Measurements from ENCODE around the gene FEM1C.

The FEM1C gene

DNA sequence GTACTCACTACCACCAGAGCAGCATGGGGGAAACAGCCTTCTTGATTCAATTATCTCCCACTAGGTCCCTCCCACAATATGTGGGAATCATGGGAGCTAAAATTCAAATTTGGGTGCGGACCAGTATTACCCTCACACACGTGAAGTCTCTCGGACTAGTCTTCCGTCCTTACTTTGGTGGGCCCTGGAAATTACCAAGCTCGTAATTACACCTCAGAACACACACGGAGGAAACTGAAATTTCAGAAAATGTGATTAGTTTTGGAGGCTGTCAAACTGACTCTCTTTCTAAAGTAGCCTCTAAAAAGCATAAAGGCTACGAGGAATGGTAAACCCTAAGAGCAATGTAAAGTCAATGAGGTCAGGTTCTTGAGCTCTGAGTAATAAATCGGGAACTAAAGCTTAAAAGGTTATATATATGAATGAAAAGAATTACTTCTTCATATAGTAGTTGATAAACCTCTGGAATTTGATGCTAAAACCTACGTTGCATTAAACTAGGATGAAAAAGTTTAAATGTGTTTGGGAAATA lies 842 bp upstream of the FEM1C start:
- no peak for TF ChIP-seq CREB5 (CRISPR knock-in tag; IDR thresholded peaks at IDR 0.05; ENCODE audit: low read depth)
- TF ChIP-seq CSDC2 (CRISPR knock-in tag; IDR thresholded peaks at IDR 0.05): no peak
- TF ChIP-seq, protein P1, sequence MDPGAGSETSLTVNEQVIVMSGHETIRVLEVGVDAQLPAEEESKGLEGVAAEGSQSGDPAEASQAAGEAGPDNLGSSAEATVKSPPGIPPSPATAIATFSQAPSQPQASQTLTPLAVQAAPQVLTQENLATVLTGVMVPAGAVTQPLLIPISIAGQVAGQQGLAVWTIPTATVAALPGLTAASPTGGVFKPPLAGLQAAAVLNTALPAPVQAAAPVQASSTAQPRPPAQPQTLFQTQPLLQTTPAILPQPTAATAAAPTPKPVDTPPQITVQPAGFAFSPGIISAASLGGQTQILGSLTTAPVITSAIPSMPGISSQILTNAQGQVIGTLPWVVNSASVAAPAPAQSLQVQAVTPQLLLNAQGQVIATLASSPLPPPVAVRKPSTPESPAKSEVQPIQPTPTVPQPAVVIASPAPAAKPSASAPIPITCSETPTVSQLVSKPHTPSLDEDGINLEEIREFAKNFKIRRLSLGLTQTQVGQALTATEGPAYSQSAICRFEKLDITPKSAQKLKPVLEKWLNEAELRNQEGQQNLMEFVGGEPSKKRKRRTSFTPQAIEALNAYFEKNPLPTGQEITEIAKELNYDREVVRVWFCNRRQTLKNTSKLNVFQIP (CRISPR knock-in tag; IDR thresholded peaks at IDR 0.05; ENCODE audit: borderline replicate concordance, low read depth): no peak
- no peak for TF ChIP-seq BACH2 (CRISPR knock-in tag; IDR thresholded peaks at IDR 0.05; ENCODE audit: borderline replicate concordance)
- TF ChIP-seq, protein P2, sequence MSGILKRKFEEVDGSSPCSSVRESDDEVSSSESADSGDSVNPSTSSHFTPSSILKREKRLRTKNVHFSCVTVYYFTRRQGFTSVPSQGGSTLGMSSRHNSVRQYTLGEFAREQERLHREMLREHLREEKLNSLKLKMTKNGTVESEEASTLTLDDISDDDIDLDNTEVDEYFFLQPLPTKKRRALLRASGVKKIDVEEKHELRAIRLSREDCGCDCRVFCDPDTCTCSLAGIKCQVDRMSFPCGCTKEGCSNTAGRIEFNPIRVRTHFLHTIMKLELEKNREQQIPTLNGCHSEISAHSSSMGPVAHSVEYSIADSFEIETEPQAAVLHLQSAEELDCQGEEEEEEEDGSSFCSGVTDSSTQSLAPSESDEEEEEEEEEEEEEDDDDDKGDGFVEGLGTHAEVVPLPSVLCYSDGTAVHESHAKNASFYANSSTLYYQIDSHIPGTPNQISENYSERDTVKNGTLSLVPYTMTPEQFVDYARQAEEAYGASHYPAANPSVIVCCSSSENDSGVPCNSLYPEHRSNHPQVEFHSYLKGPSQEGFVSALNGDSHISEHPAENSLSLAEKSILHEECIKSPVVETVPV (CRISPR knock-in tag; IDR thresholded peaks at IDR 0.05): no peak
- TF ChIP-seq OSR1 (CRISPR knock-in tag; IDR thresholded peaks at IDR 0.05): no peak
- TF ChIP-seq ZFP3 (CRISPR knock-in tag; IDR thresholded peaks at IDR 0.05): no peak
- no peak for TF ChIP-seq ZFP30 (CRISPR knock-in tag; IDR thresholded peaks at IDR 0.05)
- TF ChIP-seq ARNTL (CRISPR knock-in tag; IDR thresholded peaks at IDR 0.05; ENCODE audit: borderline replicate concordance, low read depth): no peak
- no peak for TF ChIP-seq ISL1 (CRISPR knock-in tag; IDR thresholded peaks at IDR 0.05)
- TF ChIP-seq TOX (CRISPR knock-in tag; IDR thresholded peaks at IDR 0.05; ENCODE audit: borderline replicate concordance): no peak
- no peak for TF ChIP-seq PATZ1 (CRISPR knock-in tag; IDR thresholded peaks at IDR 0.05; ENCODE audit: borderline replicate concordance)
- no peak for TF ChIP-seq SNAI2 (CRISPR knock-in tag; IDR thresholded peaks at IDR 0.05)
- TF ChIP-seq RARB (CRISPR knock-in tag; IDR thresholded peaks at IDR 0.05): no peak
- ATAC-seq: no peak

GRCh38 chr5:115544043-115544435 lies 536 bp downstream of the FEM1C start:
- no peak for TF ChIP-seq ZNF70 (CRISPR knock-in tag; IDR thresholded peaks at IDR 0.05)
- ATAC-seq: peak; percentile 37

GRCh38 chr5:115543365-115544042 lies 1.1 kb downstream of the FEM1C start:
- ATAC-seq: peak; percentile 51
- TF ChIP-seq ZNF8 (CRISPR knock-in tag; IDR thresholded peaks at IDR 0.05) (no peak), ARNTL (CRISPR knock-in tag; IDR thresholded peaks at IDR 0.05; ENCODE audit: borderline replicate concordance, low read depth) (no peak), ZC3H10 (CRISPR knock-in tag; IDR thresholded peaks at IDR 0.05) (no peak), ISL1 (CRISPR knock-in tag; IDR thresholded peaks at IDR 0.05) (no peak), BACH2 (CRISPR knock-in tag; IDR thresholded peaks at IDR 0.05; ENCODE audit: borderline replicate concordance) (no peak), SNAI2 (CRISPR knock-in tag; IDR thresholded peaks at IDR 0.05) (no peak), TOX (CRISPR knock-in tag; IDR thresholded peaks at IDR 0.05; ENCODE audit: borderline replicate concordance) (no peak), ZFP30 (CRISPR knock-in tag; IDR thresholded peaks at IDR 0.05) (no peak), OSR1 (CRISPR knock-in tag; IDR thresholded peaks at IDR 0.05) (no peak), GLIS3 (CRISPR knock-in tag; IDR thresholded peaks at IDR 0.05) (no peak), ZFP3 (CRISPR knock-in tag; IDR thresholded peaks at IDR 0.05) (no peak), ESRRG (CRISPR knock-in tag; IDR thresholded peaks at IDR 0.05) (no peak), PATZ1 (CRISPR knock-in tag; IDR thresholded peaks at IDR 0.05; ENCODE audit: borderline replicate concordance) (no peak), ZNF70 (CRISPR knock-in tag; IDR thresholded peaks at IDR 0.05) (no peak), PPARA (CRISPR knock-in tag; IDR thresholded peaks at IDR 0.05; ENCODE audit: borderline replicate concordance) (no peak), CSDC2 (CRISPR knock-in tag; IDR thresholded peaks at IDR 0.05) (no peak)
- TF ChIP-seq, protein P2 (CRISPR knock-in tag; IDR thresholded peaks at IDR 0.05): no peak
- TF ChIP-seq, protein P3, sequence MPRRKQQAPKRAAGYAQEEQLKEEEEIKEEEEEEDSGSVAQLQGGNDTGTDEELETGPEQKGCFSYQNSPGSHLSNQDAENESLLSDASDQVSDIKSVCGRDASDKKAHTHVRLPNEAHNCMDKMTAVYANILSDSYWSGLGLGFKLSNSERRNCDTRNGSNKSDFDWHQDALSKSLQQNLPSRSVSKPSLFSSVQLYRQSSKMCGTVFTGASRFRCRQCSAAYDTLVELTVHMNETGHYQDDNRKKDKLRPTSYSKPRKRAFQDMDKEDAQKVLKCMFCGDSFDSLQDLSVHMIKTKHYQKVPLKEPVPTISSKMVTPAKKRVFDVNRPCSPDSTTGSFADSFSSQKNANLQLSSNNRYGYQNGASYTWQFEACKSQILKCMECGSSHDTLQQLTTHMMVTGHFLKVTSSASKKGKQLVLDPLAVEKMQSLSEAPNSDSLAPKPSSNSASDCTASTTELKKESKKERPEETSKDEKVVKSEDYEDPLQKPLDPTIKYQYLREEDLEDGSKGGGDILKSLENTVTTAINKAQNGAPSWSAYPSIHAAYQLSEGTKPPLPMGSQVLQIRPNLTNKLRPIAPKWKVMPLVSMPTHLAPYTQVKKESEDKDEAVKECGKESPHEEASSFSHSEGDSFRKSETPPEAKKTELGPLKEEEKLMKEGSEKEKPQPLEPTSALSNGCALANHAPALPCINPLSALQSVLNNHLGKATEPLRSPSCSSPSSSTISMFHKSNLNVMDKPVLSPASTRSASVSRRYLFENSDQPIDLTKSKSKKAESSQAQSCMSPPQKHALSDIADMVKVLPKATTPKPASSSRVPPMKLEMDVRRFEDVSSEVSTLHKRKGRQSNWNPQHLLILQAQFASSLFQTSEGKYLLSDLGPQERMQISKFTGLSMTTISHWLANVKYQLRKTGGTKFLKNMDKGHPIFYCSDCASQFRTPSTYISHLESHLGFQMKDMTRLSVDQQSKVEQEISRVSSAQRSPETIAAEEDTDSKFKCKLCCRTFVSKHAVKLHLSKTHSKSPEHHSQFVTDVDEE (CRISPR knock-in tag; IDR thresholded peaks at IDR 0.05): no peak
- TF ChIP-seq, protein P1 (CRISPR knock-in tag; IDR thresholded peaks at IDR 0.05; ENCODE audit: borderline replicate concordance, low read depth): no peak
